ENCODE measurements around the gene ARHGEF9.
"Not testable (repeated sequence)": the region's sequence is repeated elsewhere in the genome, so short reads cannot be mapped to it uniquely, and the experiment has no call there.

ARHGEF9 gene

GRCh38 chrX:63661676-63662075, 123.3 kb downstream of the ARHGEF9 start:
- DNase-seq (ENCODE audit: low spot score), result no peak

DNA sequence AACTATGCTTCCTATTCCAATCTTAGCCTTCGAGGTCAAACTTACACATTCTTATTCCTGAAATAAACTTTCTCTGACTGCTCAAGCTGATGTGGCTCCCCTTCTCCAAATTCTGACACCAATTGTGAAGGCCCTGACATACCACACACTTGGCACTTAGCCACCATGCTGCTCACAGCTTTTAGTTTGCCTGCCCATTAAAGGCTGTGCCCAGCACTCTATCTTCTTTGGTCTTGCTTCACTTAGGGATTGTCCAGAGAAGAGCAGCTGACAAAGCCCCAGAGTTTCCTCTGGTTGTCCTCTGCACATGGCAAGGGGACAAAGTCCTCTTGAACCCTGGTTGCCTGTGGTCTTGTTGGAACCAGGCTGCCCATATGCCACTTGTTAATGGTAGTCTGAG, 126.1 kb downstream of the ARHGEF9 start:
- no peak for DNase-seq (ENCODE audit: low spot score)

DNA sequence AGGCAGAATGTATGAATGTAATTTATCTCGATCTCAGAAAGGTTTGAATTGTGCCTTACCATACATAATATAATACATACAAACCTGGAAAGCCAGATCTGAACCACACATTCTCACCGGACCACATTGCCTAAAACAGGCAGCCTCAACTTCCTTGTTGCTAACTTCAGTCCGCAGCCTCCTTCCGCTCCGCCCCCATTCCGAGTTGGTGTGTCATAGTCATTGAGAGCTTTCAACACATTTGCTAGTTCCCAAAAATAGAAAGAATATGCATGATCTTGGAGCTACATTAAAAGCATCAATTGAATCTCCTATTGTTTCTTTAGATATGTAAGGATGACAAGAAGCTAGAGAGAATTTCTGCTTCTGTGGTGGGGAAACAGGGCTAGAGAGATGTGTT, 127.2 kb downstream of the ARHGEF9 start:
- no peak for DNase-seq (ENCODE audit: low spot score)

- DNase-seq (ENCODE audit: low spot score), result no peak
Observed at GRCh38 chrX:63656871-63657580, 128.0 kb downstream of the ARHGEF9 start.

- DNase-seq (ENCODE audit: low spot score), result no peak
Observed at GRCh38 chrX:63652086-63652765, 132.8 kb downstream of the ARHGEF9 start.

DNA sequence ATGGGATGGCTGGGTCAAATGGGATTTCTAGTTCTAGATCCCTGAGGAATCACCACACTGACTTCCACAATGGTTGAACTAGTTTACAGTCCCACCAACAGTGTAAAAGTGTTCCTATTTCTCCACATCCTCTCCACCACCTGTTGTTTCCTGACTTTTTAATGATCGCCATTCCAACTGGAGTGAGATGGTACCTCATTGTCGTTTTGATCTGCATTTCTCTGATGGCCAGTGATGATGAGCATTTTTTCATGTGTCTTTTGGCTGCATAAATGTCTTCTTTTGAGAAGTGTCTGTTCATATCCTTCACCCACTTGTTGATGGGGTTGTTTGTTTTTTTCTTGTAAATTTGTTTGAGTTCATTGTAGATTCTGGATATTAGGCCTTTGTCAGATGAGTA, 139.3 kb downstream of the ARHGEF9 start:
- DNase-seq (ENCODE audit: low spot score), result not testable (repeated sequence)

DNA sequence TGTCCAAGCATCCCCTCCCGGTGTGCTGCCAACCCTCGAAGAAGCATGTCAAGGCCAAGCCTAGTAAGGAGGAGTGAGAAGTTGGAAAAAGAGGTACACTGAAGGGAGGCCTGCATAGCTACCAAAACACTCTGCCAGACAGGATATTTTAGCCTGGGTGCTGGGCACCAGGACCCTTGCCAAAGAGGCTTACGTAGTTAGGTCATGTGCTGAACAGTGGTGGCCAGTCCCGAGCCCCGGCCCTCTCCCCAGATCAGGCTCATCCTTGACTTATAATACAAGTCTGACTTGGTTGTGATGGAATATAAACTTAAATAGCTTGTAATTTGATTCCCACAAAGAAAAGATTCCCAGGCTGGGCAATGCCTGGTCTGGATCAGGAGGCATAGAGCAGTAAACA, 149.3 kb downstream of the ARHGEF9 start:
- no peak for DNase-seq (ENCODE audit: low spot score)

DNA sequence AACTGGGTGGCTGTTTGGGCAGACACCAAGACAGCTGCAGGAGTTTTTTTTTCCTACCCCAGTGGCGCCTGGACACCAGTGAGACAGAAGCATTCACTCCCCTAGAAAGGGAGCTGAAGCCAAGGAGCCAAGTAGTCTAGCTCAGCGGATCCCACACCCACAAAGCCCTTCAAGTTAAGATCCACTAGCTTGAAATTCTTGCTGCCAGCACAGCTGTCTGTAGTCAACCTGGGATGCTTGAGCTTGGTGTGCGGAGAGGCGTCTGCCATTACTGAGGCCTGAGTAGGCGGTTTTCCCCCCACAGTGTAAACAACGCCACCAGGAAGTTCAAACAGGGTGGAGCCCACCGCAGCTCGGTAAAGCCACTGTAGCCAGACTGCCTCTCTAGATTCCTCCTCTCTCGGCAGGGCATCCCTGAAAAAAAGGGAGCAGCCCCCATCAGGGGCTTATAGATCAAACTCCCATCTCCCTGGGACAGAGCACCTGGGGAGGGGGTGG, 171.4 kb downstream of the ARHGEF9 start:
- DNase-seq (ENCODE audit: low spot score), result no peak

- DNase-seq (ENCODE audit: low spot score), result no peak
Observed at GRCh38 chrX:63585936-63586335, 199.1 kb downstream of the ARHGEF9 start.
